Measurements from ENCODE around the gene SERGEF.

DNA sequence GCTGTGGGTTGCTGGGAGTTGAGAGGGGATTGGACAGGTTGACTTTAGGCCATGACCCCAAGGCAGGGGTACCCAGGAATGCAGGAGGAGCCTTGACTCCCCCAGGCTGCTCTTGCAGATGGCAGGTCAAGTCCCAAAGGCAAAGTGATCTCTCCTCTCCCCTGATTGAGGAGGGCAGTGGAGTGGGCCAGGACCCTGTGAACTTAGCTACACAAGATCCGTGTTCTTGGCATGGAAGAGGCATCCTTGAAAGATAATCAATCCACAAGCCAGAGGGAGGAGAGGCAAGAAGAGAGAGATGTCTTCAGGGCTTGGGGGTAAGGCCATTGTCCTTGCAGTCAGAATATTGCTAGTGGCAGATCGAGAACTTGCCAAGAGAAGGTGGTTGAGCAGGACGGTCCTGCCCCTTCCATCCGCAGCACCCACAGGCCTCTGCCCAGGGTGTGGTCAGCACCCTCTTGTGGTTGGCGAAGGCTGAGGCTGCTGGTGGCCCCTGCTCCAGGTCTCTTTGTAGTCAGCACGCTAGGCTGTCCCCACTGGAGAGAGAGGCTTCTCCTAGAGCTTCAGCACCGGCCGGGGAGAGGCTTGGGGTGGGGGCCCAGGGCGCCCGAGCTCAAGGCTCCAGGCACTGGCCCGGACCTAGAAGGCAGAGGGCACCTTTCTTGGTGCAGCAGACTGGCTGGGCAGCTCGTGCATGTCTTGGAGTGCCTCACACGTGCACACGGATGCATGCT lies 232.8 kb downstream of the SERGEF start:
- TF ChIP-seq EP300 (IDR thresholded peaks at IDR 0.05), result no peak
- TF ChIP-seq, protein P1, sequence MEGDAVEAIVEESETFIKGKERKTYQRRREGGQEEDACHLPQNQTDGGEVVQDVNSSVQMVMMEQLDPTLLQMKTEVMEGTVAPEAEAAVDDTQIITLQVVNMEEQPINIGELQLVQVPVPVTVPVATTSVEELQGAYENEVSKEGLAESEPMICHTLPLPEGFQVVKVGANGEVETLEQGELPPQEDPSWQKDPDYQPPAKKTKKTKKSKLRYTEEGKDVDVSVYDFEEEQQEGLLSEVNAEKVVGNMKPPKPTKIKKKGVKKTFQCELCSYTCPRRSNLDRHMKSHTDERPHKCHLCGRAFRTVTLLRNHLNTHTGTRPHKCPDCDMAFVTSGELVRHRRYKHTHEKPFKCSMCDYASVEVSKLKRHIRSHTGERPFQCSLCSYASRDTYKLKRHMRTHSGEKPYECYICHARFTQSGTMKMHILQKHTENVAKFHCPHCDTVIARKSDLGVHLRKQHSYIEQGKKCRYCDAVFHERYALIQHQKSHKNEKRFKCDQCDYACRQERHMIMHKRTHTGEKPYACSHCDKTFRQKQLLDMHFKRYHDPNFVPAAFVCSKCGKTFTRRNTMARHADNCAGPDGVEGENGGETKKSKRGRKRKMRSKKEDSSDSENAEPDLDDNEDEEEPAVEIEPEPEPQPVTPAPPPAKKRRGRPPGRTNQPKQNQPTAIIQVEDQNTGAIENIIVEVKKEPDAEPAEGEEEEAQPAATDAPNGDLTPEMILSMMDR (IDR thresholded peaks at IDR 0.05), result no peak
